Ishikawa (cell line): ENCODE results near the gene MADD.

Experiments
- CEBPB ChIP-seq: IDR thresholded peaks from 2 replicates; pipeline ENCODE4 v1.6.1; 2012
- EP300 ChIP-seq: IDR thresholded peaks from 2 replicates; pipeline ENCODE4 v1.6.1; 2012; ENCODE audit warnings: borderline replicate concordance
- NFIC ChIP-seq: IDR thresholded peaks from 2 replicates; pipeline ENCODE4 v1.6.1; 2012
- RAD21 ChIP-seq: IDR thresholded peaks from 2 replicates; pipeline ENCODE4 v1.6.1; 2012; ENCODE audit warnings: low read depth
- REST ChIP-seq: IDR thresholded peaks from 2 replicates; pipeline ENCODE4 v1.6.1; 2012; ENCODE audit warnings: low read depth, mild to moderate bottlenecking
- TAF1 ChIP-seq: IDR thresholded peaks from 2 replicates; pipeline ENCODE4 v1.6.1; 2012; ENCODE audit warnings: low read depth, mild to moderate bottlenecking
- TCF12 ChIP-seq: IDR thresholded peaks from 2 replicates; pipeline ENCODE4 v1.6.1; 2012; ENCODE audit warnings: low read depth
- TEAD4 ChIP-seq: IDR thresholded peaks from 2 replicates; pipeline ENCODE4 v1.6.1; 2012
- USF1 ChIP-seq: IDR thresholded peaks from 2 replicates; pipeline ENCODE4 v1.6.1; 2012
- TF ChIP-seq, protein P1 (sequence below): IDR thresholded peaks from 2 replicates; pipeline ENCODE4 v1.6.1; 2012

DNA sequence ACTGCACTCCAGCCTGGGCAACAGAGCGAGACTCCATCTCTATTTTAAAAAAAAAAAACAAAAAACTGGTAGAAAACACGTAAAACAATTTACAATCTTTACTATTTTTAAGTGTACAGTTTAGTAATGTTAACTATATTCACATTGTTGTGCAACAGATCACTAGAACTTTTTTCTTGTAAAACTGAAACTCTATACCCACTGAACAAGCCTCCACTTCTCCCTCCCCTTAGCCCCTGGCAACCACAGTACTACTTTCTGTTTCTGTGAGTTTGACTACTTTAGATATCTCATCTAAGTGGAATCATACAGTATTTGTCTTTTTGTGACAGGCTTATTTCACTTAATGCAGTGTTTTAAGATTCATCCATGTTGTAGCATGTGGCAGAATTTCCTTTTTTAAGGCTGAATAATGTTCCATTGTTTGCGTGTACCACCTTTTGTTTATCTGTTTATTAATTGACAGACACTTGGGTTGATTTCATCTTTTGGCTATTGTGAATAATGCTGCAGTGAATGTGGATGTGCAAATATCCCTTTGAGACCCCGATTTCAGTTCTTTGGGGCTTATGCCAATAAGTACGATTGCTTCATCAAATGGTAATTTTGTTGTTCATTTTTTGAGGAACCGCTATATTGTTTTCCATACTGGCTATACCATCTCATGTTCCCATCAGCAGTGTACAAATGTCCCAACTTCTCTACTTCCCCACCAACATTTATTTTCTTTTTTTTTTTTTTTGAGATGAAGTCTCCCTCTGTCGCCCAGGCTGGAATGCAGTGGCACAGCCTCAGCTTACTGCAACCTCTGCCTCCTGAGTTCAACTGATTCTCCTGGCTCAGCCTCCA is 44.2 kb upstream of the MADD start:
- TF ChIP-seq TCF12 (no peak), EP300 (no peak), REST (no peak), TAF1 (no peak), NFIC (no peak), TEAD4 (no peak), RAD21 (no peak), USF1 (no peak), CEBPB (no peak)
- TF ChIP-seq, protein P1, sequence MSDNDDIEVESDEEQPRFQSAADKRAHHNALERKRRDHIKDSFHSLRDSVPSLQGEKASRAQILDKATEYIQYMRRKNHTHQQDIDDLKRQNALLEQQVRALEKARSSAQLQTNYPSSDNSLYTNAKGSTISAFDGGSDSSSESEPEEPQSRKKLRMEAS: no peak
